ENCODE results near the gene GRIK3.

DNA sequence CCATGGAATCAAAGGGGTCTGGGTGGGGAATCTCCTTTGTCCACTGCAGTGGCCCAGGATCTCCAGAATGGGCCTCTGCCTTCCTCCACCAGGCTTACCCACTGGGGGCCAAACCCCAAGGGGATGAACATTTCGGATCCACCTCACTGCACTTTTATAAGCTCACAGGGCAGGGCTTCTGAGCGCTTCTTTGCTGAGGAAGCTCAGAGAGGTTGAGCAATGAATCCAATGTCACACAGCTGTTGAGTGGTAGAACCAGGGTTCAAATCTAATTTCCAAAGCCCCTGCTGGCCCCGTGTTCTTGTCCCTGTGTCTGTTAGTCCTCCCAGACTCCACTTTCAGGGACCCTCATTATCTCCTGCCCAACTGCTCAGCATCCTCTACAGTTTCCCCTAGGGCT, 250.8 kb downstream of the GRIK3 start:
- TF ChIP-seq, protein P1, sequence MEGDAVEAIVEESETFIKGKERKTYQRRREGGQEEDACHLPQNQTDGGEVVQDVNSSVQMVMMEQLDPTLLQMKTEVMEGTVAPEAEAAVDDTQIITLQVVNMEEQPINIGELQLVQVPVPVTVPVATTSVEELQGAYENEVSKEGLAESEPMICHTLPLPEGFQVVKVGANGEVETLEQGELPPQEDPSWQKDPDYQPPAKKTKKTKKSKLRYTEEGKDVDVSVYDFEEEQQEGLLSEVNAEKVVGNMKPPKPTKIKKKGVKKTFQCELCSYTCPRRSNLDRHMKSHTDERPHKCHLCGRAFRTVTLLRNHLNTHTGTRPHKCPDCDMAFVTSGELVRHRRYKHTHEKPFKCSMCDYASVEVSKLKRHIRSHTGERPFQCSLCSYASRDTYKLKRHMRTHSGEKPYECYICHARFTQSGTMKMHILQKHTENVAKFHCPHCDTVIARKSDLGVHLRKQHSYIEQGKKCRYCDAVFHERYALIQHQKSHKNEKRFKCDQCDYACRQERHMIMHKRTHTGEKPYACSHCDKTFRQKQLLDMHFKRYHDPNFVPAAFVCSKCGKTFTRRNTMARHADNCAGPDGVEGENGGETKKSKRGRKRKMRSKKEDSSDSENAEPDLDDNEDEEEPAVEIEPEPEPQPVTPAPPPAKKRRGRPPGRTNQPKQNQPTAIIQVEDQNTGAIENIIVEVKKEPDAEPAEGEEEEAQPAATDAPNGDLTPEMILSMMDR (conservative IDR thresholded peaks at IDR 0.05; ENCODE audit: low read depth, low read length), result no peak
- TF ChIP-seq EZH2 (IDR thresholded peaks at IDR 0.05; ENCODE audit: low read length, unreplicated experiment), result no peak
